Measurements from ENCODE around the gene PTPRS.
"Not testable (repeated sequence)": the region's sequence is repeated elsewhere in the genome, so short reads cannot be mapped to it uniquely, and the experiment has no call there.

Gene PTPRS

DNA sequence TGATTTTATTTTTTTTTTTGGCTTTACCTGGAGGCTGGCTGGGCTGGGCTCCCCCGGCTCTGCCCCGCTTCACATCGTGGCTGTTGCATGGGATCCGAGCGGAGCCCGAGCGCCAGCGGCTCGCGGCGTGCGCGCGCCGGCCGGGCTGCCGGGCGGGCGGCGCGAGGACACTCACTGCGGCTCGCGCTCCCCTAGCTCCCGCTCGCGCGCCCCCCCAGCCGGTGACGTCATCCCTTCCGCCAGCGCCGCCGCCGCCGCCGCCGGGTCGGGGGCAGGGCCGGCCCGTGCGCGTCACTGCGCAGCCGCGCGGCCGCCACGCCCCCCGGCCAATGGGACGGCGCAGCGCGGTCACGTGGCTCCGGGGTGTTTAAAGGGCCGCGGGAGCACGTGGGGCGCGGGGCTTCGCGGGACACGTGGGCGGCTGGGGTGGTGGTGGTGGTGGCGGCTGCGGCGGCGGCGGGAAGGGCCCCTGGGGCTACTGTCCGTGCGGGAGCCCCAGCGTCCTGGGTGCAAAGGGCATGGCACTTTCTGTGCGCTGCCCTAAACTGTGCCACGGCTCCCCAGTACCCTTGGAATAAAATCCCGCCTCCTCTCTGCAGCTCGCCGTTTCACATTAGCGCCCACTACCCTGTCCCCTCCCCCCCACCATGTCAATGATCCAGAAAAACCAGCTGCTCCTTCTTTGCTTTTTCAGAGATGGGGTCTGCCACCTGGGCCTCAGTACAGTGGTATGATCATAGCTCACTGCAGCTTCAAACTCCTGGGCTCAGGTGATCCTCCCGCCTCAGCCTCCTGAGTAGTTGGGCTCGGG is at the start of gene PTPRS:
Gene PTPRS (minus strand): TSS at position 176 of the 811 bp plus-strand sequence. CDS start 54,672 bp downstream, outside the sequence.
- DNase-seq, result peak; percentile 56

DNA sequence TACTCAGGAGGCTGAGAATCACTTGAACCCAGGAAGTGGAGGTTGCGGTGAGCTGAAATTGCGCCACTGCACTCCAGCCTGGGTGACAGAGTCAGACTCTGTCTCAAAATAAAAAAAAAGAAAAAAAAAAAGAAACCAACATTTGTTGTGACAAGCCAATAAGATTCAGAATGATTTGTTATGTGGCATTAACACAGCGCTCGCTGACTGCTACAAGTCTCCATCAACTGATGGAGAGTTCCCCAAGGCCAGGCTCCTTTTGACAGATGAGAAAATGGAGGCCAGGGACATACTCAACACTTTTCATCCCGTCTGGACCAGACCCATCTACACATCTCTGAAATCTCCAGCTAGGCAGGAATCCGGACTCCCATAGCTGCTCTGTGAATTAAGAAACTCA is 48.7 kb upstream of the PTPRS start:
- no peak for DNase-seq

DNA sequence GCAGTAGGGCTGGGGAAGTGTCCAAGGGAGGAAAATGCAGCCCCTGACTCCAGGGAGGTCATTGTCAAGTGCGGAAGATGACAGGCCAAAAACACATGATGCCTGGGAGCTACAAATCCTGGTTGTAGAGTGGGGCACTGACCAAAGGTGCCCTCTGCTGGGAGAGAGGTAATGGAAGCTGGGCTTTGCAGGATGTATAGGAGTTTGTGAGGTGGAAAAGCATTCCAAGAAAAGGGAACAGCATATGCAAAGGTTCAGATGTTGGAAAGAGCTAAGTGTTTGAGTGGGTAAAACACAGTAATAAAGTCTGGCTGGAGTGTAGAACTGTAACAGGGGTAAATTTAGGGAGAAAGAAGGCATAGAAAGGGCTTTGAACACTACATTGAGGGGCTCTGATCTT is 46.9 kb upstream of the PTPRS start:
- DNase-seq, result no peak

DNA sequence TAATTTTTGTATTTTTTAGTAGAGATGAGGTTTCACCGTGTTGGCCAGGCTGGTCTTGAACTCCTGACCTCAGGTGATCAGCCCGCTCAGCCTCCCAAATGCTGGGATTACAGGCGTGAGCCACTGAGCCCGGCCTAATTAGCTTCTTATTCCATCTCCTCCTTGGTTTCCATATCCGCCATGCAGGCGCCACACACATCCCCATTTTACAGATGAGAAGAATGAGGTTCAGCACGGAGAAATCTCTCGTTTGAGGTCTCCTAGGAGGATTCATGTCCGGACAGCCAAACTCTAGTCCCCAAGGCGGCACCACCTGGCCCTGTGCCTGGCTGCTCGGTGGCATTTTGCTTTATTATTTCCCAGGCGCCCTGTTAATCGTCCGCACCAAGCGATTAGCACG is 46.2 kb upstream of the PTPRS start:
- DNase-seq, result no peak

DNA sequence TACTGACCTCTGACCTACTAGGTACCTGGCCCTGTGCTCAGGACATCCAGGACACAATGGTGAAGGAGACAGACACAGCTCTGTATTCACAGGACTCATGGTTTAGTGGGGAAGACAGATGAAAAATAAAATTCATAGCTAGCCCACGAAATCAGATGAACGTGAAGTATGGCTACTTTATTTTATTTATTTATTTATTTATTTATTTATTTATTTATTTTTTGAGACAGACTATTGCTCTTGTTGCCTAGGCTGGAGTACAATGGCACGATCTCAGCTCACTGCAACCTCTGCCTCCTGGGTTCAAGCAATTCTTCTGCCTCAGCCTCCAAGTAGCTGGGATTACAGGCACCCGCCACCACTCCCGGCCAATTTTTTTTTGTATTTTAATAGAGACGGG is 40.6 kb upstream of the PTPRS start:
- DNase-seq, result not testable (repeated sequence)

DNA sequence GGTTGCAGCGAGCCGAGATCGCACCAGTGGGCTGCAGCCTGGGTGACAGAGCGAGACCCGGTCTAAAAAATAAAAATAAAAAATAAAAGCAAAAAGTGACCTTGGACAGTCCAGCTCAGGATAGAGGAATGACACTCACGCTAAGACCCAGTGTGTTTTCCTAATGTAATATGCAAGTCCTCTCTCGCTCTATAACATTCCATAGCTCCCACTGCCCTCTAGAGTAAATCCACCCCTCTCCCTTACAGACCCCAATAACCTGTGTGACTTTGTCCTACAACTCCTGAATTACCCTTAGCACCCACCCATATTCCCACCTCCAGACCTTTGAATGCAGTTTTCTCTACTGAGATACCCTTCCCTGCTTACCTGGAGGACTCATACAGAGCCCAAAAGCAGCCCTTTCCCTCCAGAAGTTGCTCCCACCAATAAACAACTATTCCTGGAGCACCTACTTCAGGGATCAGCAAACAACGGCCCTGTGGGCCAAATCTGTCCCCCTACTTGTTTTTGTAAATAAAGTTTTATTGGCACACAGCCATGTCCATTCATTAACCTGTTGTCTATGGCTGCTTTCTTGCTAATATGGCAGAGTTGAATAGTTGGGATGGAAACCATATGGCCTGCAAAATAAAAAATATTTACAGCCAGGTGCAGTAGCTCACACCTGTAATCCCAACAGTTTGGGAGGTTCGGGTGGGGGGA is 39.8 kb upstream of the PTPRS start:
- DNase-seq, result no peak

DNA sequence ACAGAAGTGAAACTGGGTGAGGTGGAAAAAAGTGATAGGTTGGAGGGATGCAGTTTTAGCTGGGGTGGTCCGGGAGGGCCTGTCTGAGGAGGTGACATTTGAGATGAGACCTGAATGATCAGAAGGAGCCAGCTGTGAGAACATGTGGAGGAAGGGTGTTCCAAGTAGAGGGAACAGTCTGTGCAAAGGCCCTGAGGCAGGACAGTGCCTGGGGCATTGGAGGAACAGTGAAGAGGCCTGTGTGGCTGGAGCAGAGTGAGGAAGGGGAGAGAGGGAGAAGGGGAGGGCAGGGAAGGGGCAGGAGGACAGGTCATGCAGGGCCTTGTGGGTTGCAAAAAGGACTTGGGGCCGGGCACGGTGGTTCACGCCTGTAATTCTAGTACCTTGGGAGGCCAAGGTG is 36.3 kb upstream of the PTPRS start:
- DNase-seq, result no peak

DNA sequence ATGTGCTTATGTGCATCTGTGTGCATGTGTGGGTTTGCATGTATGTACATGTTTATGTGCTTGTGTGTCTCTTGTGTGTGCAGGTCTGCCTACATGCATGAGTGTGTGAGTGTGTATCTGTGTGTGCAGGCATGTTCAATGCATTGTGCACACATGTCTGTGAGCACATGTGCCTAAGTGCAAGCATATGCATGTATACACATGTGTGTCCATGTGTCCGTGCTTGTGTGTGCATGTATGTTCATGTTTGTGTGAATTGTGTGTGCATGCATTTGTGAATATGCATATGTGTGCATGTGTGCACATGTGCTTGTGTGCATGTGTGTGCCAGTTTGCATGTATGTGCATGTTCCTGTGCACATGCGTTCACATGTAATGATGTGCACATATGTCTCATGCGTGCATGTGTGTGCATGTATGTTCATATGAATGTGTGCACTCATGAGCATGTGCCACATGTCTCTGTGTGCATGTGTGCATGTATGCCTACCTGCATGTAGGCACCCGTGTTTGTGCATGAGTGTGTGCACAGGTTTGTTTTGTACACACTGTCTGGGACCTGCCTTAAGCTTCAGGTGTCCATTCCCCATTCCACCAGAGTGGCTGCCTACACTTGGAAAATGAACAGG is 32.1 kb upstream of the PTPRS start:
- no peak for DNase-seq

DNA sequence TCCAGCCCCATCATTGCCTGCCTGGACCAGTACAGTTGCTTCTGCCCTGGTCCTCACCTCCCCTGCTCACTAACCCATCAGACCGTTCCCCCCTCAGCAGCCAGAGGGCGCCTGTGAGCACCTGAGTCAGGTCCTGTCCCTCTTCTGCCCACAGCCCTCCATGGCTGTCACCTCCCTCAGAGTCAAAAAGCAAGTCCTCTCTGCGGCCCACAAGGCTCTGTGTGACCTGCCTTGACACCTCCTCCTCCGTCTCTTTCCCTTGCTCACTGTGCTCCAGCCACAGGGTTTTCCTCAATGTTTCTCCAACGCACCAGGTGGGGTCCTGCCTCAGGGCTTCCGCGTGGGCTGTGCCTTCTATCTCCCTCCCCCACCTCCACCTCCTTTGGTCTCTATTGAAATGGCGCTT is 29.4 kb upstream of the PTPRS start:
- peak; percentile 48 for DNase-seq

DNA sequence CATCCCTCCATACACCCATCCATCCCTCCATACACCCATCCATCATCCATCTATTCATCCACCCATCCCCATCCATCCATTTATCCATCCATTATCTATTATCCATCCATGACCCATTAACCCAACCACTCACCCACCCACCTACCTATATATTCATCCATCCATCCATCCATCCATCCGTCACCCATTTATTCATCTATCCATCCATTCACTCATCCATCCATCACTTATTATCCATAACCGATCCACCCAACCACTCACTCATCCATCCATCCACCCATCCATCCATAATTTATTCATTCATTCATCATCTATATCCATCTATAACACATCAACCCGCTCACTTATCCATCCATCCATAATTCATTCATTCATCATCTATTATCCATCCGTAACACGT is 28.7 kb upstream of the PTPRS start:
- DNase-seq, result no peak

DNA sequence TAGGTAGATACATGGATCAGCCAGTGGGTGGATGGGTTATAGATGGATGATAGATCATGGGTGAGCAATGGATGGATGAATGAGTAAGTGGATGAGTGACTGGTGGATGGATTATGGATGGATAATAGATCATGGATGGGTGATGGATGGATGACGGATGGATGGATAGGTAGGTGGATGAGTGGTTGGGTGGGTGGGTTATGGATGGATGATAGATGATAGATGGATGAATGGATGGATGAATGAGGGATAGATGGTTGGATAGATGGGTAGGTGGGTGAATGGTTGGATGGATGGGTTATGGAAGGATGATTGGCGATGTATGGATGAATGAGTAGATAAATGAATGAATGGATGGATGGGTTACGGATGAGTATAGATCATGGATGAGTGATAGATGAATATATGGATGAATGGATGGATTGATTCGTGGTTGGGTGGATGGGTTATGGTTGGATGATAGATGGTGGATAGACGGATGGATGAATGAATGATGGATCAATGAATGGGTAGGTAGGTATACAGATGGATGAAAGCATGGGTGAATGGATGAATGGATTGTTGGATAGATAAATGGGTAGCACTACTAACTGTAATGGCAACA is 27.0 kb upstream of the PTPRS start:
- DNase-seq, result no peak

DNA sequence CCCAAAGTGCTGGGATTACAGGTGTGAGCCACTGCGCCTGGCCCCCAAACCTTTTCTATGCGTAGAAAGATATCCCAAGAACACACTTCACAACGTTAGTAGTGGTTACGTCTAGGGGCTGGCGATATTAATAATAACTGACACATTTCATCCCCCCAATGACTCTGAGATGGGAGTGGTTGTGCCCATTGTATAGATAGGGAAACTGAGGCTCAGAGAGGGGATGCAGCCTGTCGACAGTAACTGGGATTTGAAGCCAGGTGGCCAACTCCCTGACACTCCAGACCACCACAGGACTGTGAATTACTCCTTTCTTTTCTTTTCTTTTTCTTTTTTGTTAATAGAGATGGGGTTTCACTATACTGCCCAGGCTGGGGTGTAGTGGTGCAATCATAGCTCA is 25.3 kb upstream of the PTPRS start:
- no peak for DNase-seq

DNA sequence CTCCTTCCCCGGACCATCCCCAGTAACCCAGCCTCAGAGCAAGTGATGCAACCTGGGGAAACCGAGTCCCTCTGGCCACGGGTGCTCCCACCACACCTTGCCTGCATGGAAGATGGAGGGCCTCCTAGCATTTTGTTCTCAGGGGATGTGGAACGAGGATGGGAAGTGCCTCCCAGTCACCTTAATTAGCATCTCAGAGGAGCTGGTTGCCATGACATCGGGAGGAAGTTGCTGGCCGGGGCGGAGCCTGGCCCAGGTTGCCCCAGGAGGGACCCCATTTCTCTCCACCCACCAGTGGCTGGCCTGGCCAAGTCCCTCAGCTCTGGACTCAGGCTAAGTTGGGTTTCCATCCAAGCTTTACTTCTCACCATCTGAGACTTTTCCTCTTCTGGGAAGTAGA is 24.1 kb upstream of the PTPRS start:
- DNase-seq, result no peak

DNA sequence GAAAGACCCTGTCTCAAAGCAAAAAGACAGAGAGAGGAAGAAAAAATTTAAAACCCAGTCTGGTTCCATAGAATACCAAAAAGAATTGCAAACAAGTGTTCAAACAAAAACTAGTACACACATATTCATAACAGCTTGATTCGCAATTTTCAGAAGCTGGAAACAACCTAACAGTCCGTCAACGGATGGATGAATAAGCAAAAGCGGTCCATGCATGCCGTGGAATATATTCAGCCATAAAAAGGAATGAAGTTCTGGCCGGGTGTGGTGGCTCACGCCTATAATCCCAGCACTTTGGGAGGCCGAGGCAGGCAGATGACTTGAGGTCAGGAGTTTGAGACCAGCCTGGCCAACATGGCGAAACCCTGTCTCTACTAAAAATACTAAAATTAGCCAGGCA is 21.2 kb upstream of the PTPRS start:
- DNase-seq, result not testable (repeated sequence)

DNA sequence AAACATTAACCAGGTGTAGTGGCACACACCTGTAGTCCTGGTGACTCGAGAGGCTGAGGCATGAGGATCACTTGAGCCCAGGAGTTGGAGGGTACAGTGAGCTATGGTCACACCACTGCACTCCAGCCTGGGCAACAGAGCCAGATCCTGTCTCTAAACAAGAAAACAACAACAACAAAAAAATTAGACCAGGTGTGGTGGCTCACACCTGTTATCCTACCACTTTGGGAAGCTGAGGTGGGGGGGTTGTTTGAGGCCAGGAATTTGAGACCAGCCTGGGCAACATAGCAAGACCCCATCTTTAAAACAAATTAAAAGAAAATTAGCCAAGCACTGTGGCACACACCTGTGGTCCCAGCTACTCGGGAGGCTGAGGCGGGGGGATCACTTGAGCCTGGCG is 20.8 kb upstream of the PTPRS start:
- no peak for DNase-seq

DNA sequence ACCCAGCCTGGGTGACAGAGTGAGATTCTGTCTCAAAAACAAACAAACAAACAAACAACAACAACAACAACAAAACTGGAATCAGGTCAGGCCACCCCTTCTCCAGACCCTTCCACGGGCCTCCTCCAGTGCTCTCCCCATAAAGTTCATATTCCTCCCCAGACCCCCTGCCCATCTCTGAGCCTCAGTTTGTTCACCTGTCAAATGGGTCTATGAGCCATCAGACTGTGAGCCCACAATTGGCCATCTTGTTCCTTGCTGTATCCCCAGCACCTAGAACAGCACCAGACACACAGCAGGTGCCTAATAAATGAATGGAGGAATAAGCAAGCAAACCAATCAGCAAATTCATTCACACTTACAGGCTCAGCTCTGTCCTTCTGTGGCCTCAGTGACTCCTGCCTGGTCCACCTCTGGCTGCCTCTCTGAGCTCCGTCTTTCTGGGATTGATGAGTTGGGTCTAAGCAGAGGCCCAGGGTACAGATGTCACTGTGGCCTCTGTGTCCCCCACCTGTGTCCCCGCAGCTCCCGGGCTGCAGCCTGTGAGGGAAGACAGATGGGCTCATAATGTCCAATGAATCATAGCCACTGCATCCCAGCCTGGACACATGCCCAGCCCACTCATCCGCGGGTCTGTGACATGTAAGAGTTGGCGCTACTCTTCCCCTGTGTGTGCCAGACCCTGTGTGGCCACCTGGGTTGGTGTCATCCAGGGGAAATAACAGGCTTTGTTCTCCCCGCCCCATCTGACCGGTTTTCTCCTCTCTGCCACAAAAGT is 19.6 kb upstream of the PTPRS start:
- DNase-seq, result no peak

DNA sequence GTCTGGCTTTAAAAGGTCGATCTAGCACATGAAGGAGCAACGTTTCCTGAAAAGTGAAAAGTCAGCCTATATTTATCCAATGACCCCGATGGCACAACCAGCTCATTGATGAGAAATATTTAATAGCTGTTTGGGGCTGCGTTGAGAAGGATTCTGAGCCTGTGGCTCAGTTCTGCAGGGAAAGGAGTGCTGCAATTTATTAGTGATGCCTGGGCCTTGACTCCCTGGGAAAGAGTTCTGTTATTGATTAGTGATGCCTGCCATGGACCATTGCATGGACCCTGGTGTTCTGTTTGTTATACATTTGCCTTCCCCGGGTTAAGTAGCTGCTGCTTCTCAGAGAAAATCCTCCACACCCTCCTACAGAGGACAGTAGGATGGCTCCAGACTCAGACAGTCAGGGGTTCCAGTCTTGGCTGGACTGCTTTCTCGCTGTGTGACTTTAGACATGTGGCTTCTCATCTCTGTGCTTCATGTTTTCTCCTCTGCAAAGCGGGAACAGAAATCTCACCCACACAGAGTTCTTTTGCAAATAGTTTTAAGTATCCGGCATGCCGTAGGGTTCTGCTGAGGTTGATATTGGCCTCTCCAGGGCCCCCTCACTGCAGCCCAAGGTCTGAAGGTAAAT is 17.7 kb upstream of the PTPRS start:
- DNase-seq, result no peak

DNA sequence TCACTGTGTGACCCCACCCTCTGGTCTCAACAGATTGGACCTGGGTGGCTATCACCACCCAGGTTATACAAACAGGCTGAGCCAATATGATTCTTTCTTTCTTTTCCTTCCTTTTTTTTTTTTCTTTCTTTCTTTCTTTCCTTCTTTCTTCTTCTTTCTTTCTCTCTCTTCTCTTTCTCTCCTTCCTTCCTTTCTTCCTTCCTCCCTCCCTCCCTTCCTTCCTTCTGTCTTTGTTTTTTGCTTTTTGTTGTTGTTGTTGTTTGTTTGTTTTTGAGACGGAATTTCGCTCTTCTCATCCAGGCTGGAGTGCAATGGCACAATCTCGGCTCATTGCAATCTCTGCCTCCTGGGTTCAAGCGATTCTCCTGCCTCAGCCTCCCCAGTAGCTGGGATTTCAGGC is 17.0 kb upstream of the PTPRS start:
- DNase-seq, result no peak

DNA sequence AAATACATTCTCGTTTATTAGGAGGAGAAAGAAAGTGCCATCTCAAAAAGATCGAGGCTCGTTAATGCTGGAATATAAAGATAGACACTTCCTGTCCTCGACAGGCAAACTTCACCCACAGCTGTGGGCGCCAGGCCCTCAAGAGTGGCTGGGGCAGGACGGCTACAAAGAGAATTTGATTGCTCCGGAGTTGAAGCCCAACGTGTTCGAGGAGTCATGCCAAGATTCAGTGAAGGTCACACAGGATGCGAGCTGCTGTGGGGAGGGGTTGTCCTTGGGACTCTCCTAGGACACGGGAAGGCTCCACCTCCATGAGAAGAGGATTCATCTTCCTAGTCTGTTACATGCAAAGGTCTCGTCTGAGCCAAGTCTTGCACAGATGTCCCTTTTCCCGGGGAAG is 16.3 kb upstream of the PTPRS start:
- DNase-seq, result no peak

DNA sequence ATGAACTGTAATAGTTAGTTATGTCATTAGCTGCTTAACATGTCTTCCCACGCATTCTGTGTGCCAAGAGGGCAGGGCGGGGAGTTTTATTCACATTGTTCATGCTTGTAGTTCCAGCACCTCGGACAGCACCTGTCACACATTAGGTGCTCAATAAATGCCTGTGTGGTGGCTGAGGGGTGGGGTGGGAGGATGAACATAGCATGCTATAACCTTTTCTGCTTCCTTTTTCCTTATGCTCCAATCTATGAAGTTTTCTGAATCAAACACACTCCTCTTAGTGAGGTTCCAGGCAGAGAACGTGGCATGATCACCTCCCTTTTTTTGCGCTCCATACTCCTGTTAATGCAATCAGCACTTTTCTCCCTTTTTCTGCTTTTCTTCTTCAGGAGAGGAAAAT is 15.8 kb upstream of the PTPRS start:
- no peak for DNase-seq

DNA sequence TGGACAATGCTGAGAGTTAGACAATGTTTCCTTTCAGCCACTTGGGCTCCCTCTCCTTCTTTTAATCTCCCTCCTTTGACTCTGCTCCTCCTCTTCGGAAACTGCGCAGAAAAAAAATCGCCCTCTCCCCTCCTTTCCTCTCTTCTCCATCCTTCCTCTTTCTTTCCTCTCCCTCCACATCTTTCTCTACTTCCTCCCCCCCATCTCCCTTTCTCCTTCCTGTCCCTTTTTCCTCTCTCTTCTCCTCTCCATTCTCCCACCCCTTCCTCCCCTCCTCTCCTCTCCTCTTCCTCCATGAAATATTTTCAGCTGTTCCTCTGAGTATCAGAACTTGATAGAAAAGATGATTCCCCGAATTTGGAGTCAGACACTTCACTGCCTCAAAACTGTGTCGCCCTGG is 15.1 kb upstream of the PTPRS start:
- no peak for DNase-seq

DNA sequence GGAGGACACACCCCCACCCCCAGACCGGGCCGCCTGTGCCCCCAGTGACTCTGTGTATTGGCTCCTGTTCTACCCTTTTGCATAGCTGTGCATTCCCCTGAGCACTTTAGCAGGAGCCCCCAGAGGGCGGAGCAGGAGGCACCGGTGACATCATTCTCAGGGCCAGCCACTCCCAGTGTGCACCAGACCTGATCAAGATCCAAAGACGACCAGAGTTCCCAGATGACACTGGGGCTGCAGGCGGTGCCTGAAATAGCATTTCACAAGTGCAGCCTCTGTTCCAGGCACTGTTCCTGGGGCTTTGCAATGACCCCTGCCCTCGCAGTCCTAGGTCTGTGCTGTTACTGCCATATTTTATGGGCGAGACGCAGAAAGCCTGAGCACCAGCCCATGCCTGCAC is 14.5 kb upstream of the PTPRS start:
- DNase-seq, result no peak

All from activated naive CD4-positive, alpha-beta T cell treated with Interleukin-2 at 50 U/mL for 16 hours (primary cell).